ENCODE measurements around the gene RBM41.
"Not testable (repeated sequence)": the region's sequence is repeated elsewhere in the genome, so short reads cannot be mapped to it uniquely, and the experiment has no call there.

Gene RBM41

DNA sequence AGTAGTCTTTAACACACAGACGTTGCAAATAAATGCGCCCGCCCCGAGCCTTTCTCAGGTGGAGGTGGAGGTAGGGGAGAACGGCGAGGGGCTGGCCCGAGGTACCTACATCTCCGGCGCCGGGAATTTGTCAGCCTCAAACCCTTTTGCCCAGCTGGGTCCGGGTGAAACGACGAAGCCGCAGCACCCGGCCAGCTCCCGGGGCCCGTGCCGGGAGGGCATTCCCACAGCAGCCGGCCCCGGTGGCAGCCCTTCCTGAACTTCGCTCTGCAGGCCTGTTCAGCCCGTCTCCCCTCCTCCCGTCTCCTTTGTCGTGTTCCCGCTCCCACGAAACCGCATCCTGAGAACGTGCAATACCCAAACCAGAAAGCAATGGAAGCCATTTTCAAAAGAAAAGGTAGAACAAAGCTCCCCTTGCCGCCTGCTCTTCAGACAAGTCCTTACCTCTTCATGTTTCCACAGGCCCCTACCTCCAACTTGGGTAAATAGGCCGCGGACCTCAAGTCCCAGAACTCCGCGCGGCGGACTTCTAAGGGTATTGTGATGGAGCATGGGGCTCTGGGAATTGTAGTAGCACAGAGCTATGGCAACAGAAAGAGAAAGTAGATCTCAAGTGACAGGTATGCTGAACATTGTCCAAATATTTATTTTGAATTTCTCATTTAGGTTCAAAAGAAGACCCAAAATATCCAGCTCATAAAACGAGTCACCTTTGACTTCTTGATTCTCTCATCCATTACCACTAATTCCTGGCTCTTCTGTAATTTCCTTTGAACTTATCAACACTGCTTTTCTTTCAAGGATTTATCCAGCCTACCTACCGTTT lies at the start of gene RBM41:
RBM41 (minus strand) TSS at position 501 of the 826 bp plus-strand sequence; CDS start at position 452, 49 bp downstream.
- Mint-ChIP-seq H3K9me3 (no peaks in the 10 kb centered on the region), H3K4me1 (peaks cover 31% of the 10 kb centered on the region)
- DNase-seq (ENCODE audit: low spot score in 2 of 2): peak; percentile 14 to 67

DNA sequence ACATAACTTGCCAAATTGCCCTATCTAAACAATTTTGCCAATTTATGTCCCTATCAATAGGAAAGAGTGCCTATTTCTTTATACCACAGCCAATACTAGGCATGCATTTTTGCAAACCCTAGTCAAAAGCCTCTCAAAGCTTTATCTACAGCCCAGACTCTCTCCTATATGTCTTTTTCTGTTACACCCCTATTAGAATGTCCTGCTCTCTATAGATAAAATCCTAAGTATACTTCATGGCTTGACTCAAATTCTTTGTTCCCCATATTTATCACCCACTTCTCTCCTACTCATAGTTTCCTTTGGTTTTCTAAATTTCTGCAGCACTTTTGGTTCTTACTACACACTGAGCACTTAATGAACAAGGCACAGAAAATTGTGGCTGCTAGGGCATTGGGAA lies 49.6 kb upstream of the RBM41 start:
- no peak overlapping the region for H3K27ac Mint-ChIP-seq
- ATAC-seq: no peak
- no peak overlapping the region for H3K4me3 Mint-ChIP-seq
- DNase-seq (ENCODE audit: low spot score in 2 of 2): no peak
- no peaks in the 10 kb centered on the region for H3K36me3 Mint-ChIP-seq
- H3K9me3 Mint-ChIP-seq: no peaks in the 10 kb centered on the region
- no peaks in the 10 kb centered on the region for H3K4me1 Mint-ChIP-seq

More for the DNA sequence above, at the start of gene RBM41:
- H3K4me3 Mint-ChIP-seq: peak within 1 kb of the TSS; percentile 95
- ATAC-seq: peak; percentile 100
- H3K36me3 Mint-ChIP-seq: peaks cover 28% of the 10 kb centered on the region
- peak within 1 kb of the TSS; percentile 96 for H3K27ac Mint-ChIP-seq

DNA sequence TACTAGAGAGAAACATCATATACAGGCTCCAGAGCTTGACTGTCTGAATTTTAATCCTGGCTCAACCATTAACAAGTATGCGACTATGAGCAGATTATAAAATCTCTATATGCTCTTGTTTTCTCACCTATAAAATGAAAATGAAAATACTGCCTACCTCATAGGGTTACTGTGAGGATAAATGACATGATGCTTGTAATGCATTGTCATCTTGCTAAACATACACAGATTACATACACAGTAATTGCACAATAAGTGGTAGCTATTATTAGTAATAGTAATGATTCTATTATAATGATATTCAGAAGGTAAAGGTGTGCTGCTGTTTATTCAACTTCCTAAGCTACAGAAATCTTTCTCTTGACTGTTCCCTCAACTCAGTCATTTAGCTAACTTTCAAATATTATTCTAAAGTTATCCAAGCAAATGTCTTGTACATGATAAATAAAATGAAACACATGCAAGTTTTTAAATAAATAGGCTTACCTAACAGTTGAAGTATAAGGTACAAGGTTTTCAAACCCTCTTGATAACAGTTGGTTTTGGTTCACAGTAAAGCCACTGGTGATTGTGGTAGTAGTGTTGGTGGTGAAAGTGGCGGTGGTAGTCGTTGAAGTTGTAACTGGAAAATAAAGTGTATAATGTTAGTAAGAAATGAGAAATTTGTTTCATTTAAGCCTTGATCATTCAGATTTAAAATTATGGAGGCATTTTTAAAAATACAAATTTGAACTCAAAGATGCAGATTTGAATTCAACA lies 48.7 kb upstream of the RBM41 start:
- Mint-ChIP-seq H3K4me3 (no peak overlapping the region), H3K9me3 (no peaks in the 10 kb centered on the region), H3K27ac (no peak overlapping the region), H3K4me1 (no peaks in the 10 kb centered on the region), H3K36me3 (no peaks in the 10 kb centered on the region)
- ATAC-seq: no peak
- no peak for DNase-seq (ENCODE audit: low spot score in 2 of 2)

DNA sequence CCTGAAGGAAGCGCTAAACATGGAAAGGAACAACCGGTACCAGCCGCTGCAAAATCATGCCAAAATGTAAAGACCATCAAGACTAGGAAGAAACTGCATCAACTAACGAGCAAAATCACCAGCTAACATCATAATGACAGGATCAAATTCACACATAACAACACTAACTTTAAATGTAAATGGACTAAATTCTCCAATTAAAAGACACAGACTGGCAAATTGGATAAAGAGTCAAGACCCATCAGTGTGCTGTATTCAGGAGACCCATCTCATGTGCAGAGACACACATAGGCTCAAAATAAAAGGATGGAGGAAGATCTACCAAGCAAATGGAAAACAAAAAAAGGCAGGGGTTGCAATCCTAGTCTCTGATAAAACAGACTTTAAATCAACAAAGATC lies 39.0 kb upstream of the RBM41 start:
- not testable (repeated sequence) for DNase-seq (ENCODE audit: low spot score in 2 of 2); H3K27ac Mint-ChIP-seq; H3K9me3 Mint-ChIP-seq; ATAC-seq; H3K4me1 Mint-ChIP-seq; H3K4me3 Mint-ChIP-seq; H3K36me3 Mint-ChIP-seq

DNA sequence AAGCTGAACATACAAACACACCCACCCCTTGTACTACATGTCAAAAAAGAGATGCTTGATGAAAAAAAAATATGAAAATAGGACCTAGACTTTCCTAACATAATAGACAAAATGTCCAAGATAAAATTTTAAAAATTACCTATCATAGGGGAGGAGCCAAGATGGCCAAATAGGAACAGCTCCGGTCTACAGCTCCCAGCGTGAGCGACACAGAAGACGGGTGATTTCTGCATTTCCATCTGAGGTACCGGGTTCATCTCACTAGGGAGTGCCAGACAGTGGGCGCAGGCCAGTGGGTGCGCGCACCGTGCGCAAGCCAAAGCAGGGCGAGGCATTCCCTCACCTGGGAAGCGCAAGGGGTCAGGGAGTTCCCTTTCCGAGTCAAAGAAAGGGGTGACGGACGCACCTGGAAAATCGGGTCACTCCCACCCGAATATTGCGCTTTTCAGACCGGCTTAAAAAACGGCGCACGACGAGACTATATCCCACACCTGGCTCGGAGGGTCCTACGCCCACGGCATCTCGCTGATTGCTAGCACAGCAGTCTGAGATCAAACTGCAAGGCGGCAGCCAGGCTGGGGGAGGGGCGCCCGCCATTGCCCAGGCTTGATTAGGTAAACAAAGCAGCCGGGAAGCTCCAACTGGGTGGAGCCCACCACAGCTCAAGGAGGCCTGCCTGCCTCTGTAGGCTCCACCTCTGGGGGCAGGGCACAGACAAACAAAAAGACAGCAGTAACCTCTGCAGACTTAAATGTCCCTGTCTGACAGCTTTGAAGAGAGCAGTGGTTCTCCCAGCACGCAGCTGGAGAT lies 37.2 kb upstream of the RBM41 start:
- peak overlapping the region; percentile 59 for H3K4me3 Mint-ChIP-seq
- ATAC-seq; H3K4me1 Mint-ChIP-seq; H3K27ac Mint-ChIP-seq; H3K9me3 Mint-ChIP-seq; DNase-seq (ENCODE audit: low spot score in 2 of 2); H3K36me3 Mint-ChIP-seq: not testable (repeated sequence)

DNA sequence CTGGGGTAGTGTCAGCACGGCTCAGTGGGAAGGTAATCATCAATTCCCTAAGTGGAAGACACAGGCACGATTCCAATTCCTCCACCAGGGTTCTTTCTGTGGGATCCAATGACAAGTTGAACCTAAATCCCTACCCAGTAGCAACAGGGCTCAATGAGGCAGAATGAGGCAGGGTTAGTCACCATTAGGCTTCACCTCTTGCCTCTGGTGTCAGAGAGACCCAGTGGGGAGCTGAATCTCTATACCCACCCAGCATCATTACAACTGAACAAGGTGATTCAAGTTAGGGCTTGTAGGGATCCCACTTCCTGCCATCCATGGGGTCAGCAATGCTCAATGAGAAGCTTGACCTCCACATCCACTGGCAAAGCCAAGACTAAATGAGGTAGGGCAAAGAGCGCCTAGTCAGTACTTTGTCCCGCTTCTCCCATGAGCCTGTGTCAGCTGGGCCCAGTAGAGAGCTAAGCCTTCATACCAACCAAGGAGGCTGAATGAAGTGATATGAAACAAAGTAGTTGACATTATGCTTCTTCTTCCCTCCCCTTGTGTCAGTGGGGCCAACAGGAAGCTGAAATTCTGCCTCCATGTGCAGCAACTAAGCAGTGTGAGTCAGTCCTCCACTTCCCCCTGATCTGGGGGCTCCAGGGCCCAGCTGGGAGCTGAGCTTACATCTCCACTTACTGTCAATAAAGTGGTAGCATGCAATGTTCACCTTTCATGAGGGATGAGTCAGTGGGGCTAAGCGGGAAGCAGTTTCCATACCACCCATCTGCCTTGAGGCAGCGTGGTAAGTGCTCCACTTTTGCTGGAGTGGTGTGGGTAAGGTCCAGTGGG lies 36.4 kb upstream of the RBM41 start:
- H3K9me3 Mint-ChIP-seq: no peaks in the 10 kb centered on the region
- H3K4me3 Mint-ChIP-seq: peak overlapping the region; percentile 59
- ATAC-seq (peak; percentile 71), DNase-seq (ENCODE audit: low spot score in 2 of 2) (no peak)
- no peaks in the 10 kb centered on the region for H3K36me3 Mint-ChIP-seq
- H3K27ac Mint-ChIP-seq: no peak overlapping the region
- H3K4me1 Mint-ChIP-seq: no peaks in the 10 kb centered on the region

DNA sequence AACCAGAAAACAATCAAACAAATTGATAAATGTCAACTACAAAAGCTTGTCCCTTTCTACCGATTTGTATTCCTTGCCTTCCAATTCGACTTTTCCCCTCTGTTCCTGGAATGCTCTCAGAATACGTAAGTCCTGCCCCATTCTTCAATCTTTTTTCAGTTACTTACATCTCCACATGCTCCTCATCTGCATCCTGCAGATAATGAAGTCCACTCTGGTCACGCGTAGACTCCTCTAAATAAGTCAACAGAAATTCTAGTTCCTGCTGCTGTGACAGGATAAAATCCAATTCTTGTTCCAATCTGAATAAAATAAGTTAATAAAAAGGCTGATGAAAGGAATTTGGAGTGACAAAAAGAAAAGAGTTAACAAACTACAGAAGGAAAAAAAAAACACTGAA lies 34.4 kb upstream of the RBM41 start:
- H3K36me3 Mint-ChIP-seq: no peaks in the 10 kb centered on the region
- no peak overlapping the region for H3K4me3 Mint-ChIP-seq
- H3K4me1 Mint-ChIP-seq: no peaks in the 10 kb centered on the region
- ATAC-seq: no peak
- DNase-seq (ENCODE audit: low spot score in 2 of 2): no peak
- H3K27ac Mint-ChIP-seq: no peak overlapping the region
- no peaks in the 10 kb centered on the region for H3K9me3 Mint-ChIP-seq

DNA sequence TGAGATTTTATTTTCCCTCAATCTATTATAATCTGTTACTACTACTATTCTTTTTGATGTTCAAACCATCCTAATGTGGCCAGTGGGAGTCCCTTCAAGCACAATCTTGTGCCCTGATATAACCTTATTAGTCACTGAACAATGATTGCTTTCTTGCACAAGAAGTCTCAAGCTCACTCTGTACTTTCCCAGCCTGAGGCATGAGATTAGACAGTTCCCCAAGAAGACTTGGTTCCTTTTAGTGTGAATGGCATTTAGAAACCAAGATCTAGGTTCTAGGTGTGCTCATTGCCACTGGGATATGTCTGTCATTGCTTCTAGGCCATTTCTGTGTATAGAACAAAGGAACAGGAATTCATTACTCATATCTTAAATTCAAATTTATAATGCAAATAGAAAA lies 28.0 kb upstream of the RBM41 start:
- DNase-seq (ENCODE audit: low spot score in 2 of 2): no peak
- Mint-ChIP-seq H3K27ac (no peak overlapping the region), H3K4me3 (no peak overlapping the region), H3K4me1 (no peaks in the 10 kb centered on the region), H3K9me3 (no peaks in the 10 kb centered on the region), H3K36me3 (no peaks in the 10 kb centered on the region)
- ATAC-seq: no peak

DNA sequence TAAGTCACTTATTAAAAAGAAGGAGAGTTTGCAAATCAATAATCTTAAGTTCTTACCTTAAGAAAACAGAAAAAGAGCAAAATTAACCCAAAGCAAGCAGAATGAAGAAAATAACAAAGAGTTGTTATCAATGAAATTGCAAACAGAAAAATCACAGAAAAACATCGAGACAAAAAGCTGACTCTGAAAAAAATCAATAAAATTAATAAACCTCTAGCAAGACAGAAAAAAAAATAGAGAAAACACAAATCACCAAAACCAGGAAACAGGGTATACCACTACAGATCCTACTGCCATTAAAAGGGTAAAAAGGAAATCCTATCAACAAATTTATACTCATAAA lies 17.3 kb upstream of the RBM41 start:
- ATAC-seq (no peak), DNase-seq (ENCODE audit: low spot score in 2 of 2) (no peak)
- no peaks in the 10 kb centered on the region for H3K36me3 Mint-ChIP-seq
- H3K4me1 Mint-ChIP-seq: peaks cover 6% of the 10 kb centered on the region
- no peaks in the 10 kb centered on the region for H3K9me3 Mint-ChIP-seq
- no peak overlapping the region for H3K27ac Mint-ChIP-seq
- no peak overlapping the region for H3K4me3 Mint-ChIP-seq

DNA sequence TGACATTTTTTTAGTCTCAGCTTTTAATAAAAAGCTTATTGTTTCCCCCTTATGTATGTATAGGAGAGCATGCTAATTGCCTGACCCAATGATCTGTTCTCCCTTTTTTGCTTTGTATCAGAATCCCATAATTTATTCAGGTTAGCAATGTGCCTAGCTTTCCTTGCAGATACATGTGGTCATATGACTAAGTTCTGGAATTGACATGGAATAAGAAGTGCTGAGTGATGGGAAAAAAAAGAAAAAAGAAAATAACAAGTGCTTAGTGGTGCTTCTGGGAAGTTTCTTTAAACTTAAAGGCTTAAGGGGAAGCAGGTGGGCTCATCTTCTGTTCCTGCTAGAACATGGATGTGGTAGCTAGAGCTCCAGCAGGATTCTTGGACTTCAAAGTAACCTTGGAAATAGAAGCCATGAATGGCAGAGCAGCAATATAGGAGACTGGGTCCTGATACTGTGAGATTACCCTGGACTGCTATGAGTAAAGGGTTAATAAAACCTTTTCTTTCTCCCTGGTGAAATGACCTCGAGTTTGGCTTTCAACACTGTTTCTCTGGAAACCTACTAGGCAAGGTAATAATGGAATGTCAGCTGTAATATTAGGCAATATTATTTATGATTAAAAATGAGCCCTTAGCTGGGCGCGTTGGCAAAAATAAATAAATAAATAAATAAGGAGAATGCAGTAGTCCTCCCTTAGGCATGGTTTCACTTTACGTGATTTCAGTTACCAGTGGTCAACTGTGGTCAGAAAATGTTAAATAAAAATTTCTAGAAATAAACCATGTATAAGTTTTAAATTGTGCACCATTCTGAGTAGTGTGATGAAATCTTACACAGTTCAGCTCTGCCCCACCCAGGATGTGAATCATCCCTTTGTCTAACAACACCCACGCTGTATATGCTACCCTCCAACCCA lies 16.7 kb upstream of the RBM41 start:
- no peak overlapping the region for H3K27ac Mint-ChIP-seq

DNA sequence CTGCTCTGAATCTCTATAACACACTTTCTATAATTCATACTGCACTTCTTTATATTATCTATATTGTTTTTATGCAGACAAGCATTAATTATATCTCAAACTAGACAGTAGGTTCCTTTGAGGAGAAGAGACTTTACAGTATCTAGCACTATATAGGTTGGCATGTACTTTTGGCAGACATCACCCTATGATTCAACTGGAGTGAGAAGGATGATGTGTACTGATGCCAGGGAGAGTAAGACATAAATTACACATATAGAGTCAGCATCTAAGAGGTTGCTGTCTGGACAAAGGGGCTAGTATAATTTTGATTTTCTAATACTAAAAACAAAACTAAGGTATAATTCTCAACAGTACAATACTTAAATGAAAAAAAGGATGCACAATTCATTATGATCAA lies 5.1 kb upstream of the RBM41 start:
- Mint-ChIP-seq H3K27ac (no peak overlapping the region), H3K9me3 (no peaks in the 10 kb centered on the region), H3K36me3 (no peaks in the 10 kb centered on the region), H3K4me1 (no peaks in the 10 kb centered on the region), H3K4me3 (no peak overlapping the region)
- DNase-seq (ENCODE audit: low spot score in 2 of 2) (no peak), ATAC-seq (no peak)

More for the DNA sequence above, 16.7 kb upstream of the RBM41 start:
- ATAC-seq (peak; percentile 75), DNase-seq (ENCODE audit: low spot score in 2 of 2) (no peak)
- Mint-ChIP-seq H3K9me3 (no peaks in the 10 kb centered on the region), H3K4me1 (peaks cover 6% of the 10 kb centered on the region), H3K4me3 (no peak overlapping the region), H3K36me3 (no peaks in the 10 kb centered on the region)

DNA sequence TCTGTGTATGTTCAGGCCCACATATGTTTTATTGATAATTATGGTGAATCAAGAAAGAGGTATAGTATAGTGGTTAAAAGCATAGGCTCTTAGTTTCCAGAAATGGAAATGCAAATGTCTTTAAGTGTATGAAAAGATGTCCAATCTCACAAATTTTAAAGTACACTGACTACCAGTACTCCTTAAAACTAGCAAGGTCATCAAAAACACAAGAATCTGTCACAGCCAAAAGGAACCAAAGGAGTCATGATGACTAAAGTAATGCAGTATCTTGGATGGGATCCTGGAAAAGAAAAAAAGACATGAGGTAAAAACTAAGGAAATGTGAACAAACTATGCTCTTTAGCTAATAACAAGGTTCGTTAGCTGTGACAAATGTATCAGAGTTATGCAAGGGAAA lies 661 bp upstream of the RBM41 start:
- Mint-ChIP-seq H3K27ac (peak overlapping the region; percentile 96), H3K9me3 (no peaks in the 10 kb centered on the region), H3K4me1 (peaks cover 24% of the 10 kb centered on the region), H3K36me3 (peaks cover 20% of the 10 kb centered on the region), H3K4me3 (peak overlapping the region; percentile 95)
- DNase-seq (ENCODE audit: low spot score in 2 of 2) (no peak), ATAC-seq (no peak)

DNA sequence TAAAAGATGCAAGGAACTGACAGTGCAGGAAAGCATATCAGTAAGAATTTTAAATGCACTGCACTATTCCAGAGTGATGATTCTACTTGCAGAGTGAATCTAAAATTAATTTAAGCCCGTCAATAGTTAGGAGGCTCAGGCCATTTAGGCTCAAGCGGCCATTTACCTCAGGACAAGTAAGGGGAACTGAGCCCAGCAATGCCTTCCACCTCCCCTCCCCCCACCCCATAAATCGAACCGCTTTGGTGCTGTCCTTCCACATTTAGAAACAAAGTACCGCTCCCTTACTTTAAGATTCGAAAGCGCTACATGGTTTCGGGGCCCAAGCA lies 665 bp downstream of the RBM41 start:
- Mint-ChIP-seq H3K4me3 (peak overlapping the region; percentile 95), H3K9me3 (no peaks in the 10 kb centered on the region), H3K27ac (peak overlapping the region; percentile 96), H3K4me1 (peaks cover 32% of the 10 kb centered on the region), H3K36me3 (peaks cover 34% of the 10 kb centered on the region)
- DNase-seq (ENCODE audit: low spot score in 2 of 2) (no peak), ATAC-seq (no peak)

DNA sequence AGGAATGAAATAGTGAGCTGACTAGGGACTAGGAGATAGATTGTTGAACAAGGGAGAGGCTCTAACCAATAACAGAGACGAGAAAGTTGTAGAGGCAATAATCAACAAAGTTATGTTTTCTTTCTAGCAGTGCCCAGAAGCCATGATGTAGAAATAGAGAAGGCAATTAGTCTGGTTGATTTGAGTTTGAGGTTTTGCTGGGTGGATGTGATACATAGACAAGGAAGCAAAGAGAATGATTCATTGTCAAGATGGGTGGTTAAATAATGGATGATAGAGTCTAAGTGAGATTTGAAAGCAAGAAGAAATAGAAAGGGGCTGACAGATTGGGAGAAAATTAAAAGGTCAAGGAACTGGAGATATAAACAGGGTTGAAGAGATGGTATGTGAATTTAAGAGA lies 11.2 kb downstream of the RBM41 start:
- no peak for DNase-seq (ENCODE audit: low spot score in 2 of 2)
- Mint-ChIP-seq H3K27ac (peak overlapping the region; percentile 9), H3K9me3 (peaks cover 2% of the 10 kb centered on the region), H3K4me1 (peaks cover 18% of the 10 kb centered on the region), H3K4me3 (no peak overlapping the region), H3K36me3 (peaks cover 36% of the 10 kb centered on the region)
- ATAC-seq: peak; percentile 55
